Measurements from ENCODE around the gene HSPA1A.
"Not testable (repeated sequence)": the region's sequence is repeated elsewhere in the genome, so short reads cannot be mapped to it uniquely, and the experiment has no call there.

HSPA1A gene

DNA sequence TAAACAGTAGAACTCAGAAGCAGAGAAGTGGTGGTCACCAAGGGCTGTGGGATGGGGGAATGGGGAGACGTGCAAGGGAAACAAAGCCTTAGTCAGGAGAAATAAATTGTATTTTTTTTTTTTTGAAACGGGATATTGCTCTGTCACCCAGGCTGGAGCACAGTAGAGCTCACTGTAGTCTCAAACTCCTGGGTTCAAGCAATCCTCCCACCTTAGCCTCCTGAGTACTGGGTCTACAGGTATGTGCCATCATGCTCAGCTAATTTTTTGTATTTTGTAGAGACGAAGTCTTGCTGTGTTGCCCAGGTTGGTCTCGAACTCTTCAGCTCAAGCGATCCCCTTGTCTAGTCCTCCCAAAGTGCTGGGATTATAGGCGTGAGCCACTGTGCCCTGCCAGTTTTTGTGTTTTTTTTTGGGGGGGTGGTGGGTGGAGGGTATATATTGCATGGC lies 15.6 kb downstream of the HSPA1A start:
- H3K4me1 Mint-ChIP-seq (ENCODE audit: low read depth), result peaks cover 22% of the 10 kb centered on the region
- H3K27me3 Mint-ChIP-seq (ENCODE audit: low read depth), result no peaks in the 10 kb centered on the region
- no peaks in the 10 kb centered on the region for H3K9me3 Mint-ChIP-seq
- DNase-seq (ENCODE audit: low spot score), result no peak
- peak overlapping the region; percentile 92 for H3K4me3 Mint-ChIP-seq
- peaks cover 22% of the 10 kb centered on the region for H3K36me3 Mint-ChIP-seq (ENCODE audit: low read depth)
- H3K27ac Mint-ChIP-seq, result peak overlapping the region; percentile 79

DNA sequence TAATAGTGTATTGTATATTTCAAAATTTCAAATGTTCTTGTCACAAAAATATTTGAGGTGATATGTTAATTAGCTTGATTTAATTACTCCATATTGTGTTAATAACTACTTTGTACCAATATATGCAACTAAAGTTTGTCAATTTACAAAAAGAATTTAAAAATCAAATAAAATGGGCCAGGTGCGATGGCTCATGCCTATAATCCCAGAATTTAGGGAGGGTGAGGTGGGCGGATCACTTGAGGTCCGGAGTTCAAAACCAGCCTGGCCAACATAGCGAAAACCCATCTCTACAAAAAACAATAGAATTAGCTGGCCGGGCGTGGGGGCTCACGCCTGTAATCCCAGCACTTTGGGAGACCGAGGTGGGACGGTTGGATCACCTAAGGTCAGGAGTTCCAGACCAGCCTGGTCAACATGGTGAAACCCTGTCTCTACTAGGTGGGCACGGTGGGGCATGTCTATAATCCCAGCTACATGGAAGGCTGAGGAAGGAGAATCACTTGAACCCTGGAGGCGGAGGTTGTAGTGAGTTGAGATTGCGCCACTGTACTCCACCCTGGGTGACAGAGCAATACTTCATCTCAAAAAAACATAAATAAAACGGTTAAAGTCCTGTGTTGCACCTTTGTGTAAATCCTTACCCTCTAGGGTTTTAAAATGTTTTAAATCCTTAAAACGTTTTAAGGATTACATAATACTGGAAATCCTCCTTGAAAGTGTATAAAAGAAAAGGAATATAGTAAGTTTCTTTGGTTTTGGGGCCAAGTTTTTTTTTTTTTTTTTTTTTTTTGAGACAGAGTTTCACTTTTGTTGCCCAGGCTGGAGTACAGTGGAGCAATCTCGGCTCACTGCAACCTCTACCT lies 16.2 kb downstream of the HSPA1A start:
- Mint-ChIP-seq H3K4me3 (peak overlapping the region; percentile 92), H3K36me3 (ENCODE audit: low read depth) (peaks cover 29% of the 10 kb centered on the region), H3K4me1 (ENCODE audit: low read depth) (peaks cover 24% of the 10 kb centered on the region), H3K27ac (no peak overlapping the region), H3K9me3 (no peaks in the 10 kb centered on the region), H3K27me3 (ENCODE audit: low read depth) (no peaks in the 10 kb centered on the region)
- DNase-seq (ENCODE audit: low spot score), result no peak

DNA sequence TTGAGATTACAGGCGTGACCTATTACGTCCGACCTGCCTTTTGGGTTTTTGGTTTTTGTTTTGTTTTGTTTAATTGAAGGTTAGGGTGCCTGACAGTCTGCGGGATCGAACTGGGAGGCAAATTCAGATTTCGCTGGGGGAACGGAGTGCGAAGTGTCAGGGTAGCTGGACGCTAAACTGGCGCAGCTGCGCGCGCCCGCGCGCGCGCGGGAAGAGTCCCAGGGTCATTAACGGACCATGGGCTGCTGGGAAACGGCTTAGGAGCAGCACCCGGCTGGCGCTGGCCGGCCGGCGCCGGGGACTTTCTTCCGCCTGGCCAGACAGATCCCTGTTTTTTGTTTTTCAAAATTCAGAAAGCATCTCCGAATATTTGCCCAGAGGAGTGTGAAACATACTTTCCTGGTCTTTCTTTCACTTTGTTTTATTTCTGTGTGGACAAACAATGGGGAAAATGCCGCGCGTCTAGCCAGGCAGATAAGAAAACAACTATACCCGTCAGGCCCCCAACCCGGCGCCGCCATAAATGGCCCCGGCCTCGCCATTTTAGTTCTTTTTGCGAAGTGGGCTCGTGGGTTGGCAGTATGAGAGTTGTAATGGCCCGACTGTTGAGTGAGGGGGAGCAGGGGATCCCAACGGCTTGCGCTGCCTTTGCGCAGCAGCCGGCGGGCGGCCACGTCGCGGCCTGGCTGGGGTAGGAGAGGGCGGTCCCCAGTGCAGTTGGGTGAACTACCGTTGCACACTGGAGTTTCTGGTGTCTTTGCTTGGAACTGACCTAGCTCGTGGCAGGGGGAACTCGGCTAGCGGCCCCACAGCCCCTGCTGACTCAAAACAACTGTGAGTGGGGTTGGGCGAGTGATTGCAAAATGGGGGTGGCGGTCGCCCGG lies 19.3 kb downstream of the HSPA1A start:
- Mint-ChIP-seq H3K9me3 (no peaks in the 10 kb centered on the region), H3K4me3 (peak overlapping the region; percentile 95), H3K27ac (peak overlapping the region; percentile 95), H3K36me3 (ENCODE audit: low read depth) (peaks cover 53% of the 10 kb centered on the region), H3K27me3 (ENCODE audit: low read depth) (no peaks in the 10 kb centered on the region), H3K4me1 (ENCODE audit: low read depth) (peaks cover 34% of the 10 kb centered on the region)
- DNase-seq (ENCODE audit: low spot score), result peak; percentile 70

DNA sequence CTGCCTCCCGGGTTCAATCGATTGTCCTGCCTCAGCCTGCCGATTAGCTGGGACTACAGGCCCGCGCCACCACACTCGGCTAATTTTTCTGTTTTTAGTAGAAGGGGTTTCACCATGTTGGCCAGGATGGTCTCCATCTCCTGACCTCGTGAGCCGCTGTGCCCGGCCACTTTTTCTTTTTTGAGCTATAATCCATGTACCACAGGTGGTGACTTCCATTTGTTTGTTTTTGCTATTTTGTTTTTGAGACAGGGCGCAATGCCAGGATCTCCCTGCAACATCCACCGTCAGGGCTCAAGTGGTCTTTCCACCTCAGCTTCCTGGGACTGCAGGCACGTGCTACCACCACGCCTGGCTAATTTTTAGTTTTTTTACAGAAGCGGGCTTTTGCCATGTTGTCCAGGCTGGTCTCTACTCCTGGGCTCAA lies 20.7 kb downstream of the HSPA1A start:
- H3K9me3 Mint-ChIP-seq, result no peaks in the 10 kb centered on the region
- H3K27ac Mint-ChIP-seq, result peak overlapping the region; percentile 92
- H3K4me1 Mint-ChIP-seq (ENCODE audit: low read depth), result peaks cover 27% of the 10 kb centered on the region
- peak overlapping the region; percentile 95 for H3K4me3 Mint-ChIP-seq
- peaks cover 57% of the 10 kb centered on the region for H3K36me3 Mint-ChIP-seq (ENCODE audit: low read depth)
- no peak for DNase-seq (ENCODE audit: low spot score)
- no peaks in the 10 kb centered on the region for H3K27me3 Mint-ChIP-seq (ENCODE audit: low read depth)

DNA sequence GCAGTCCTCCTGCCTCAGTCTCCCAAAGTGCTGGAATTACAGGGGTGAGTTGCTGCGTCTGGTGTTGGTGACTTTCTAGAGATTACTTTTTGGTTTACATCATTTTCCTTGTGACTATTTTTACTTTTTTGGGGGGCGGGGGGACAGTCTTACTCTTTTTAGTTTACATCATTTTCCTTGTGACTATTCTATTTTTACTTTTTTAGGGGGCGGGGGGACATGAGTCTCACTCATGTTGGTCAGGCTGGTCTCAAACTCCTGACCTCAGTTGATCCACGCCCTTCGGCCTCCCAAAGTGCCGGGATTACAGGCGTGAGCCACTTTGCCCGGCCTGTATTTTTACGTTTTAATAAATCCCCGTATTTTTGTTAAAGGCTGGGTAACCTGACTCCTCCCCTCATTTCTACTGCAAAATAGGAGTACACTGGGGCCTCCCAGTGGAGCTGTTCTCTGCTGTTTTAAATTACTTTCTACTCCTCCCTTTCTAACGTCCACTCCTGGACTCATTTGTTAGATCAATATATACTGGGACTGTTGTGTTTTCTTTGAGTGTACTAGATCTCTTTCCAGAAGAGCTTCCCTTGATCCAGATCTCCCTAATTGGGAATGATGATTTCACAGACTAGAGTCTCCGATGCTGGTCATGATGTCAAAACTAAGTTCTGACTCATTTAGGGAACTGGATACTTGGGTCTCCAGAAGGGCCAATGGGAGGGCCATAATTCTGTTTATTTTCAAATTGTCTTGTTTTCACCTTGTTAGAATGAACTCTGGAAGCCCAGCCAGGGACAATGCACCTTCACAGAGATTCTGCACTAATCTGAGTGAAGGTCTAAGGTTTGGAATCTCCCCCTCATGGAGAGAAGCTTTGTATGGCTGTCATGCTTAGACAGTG lies 21.4 kb downstream of the HSPA1A start:
- Mint-ChIP-seq H3K27me3 (ENCODE audit: low read depth) (no peaks in the 10 kb centered on the region), H3K27ac (peak overlapping the region; percentile 92), H3K4me1 (ENCODE audit: low read depth) (peaks cover 25% of the 10 kb centered on the region), H3K36me3 (ENCODE audit: low read depth) (peaks cover 61% of the 10 kb centered on the region), H3K9me3 (no peaks in the 10 kb centered on the region), H3K4me3 (peak overlapping the region; percentile 95)
- DNase-seq (ENCODE audit: low spot score), result no peak

DNA sequence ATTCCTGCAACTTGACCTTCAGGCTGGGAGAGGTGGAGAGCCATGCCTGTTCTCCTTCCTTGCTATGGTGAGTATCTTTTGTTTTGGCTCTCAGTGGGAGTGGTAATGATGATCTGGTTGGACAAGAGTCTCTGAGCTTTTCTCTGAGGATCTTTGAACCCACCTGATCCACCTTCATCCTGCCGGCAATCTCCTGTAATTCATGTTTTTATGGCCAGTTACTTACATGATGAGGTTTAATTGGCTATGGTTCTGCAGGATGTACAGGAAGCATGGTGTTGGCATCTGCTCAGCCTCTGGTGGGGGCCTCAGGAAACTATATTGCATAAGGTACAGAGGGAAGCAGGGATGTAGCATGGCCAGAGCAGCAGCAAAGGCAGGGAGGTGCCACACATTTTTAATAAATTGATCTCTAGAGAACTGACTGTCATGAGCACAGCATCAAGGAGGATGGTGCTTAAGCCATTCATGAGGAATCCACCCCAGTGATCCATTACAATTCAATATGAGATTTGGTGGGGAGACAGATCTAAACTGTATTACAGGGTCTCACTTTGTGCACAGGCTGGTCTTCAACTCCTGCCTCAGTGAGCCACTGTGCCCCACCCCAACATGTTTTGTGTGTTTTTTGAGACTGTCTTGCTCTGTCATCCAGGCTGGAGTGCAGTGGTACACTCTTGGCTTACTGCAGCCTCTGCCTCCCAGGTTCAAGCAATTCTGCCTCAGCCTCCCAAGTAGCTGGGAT lies 22.2 kb downstream of the HSPA1A start:
- Mint-ChIP-seq H3K27me3 (ENCODE audit: low read depth) (no peaks in the 10 kb centered on the region), H3K4me1 (ENCODE audit: low read depth) (peaks cover 23% of the 10 kb centered on the region), H3K27ac (peak overlapping the region; percentile 92), H3K9me3 (no peaks in the 10 kb centered on the region), H3K36me3 (ENCODE audit: low read depth) (peaks cover 64% of the 10 kb centered on the region), H3K4me3 (peak overlapping the region; percentile 95)
- DNase-seq (ENCODE audit: low spot score), result no peak

DNA sequence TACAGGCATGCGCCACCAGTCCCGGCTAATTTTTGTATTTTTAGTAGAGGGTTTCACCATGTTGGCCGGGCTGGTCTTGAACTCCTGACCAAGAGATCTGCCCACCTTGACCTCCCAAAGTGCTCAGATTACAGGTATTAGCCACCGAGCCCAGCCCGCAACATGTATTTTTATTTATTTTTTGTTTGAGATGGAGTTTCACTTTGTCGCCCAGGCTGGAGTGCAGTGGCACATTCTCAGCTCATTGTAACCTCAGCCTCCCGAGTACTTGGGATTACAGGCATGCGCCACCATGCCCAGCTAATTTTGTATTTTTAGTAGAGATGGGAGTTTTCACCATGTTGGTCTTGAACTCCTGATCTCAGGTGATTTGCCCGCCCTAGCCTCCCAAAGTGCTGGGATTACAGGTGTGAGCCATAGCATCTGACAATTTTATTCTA lies 22.8 kb downstream of the HSPA1A start:
- H3K36me3 Mint-ChIP-seq (ENCODE audit: low read depth), result peaks cover 64% of the 10 kb centered on the region
- peak overlapping the region; percentile 95 for H3K4me3 Mint-ChIP-seq
- not testable (repeated sequence) for DNase-seq (ENCODE audit: low spot score); H3K9me3 Mint-ChIP-seq; H3K27ac Mint-ChIP-seq; H3K27me3 Mint-ChIP-seq (ENCODE audit: low read depth)
- H3K4me1 Mint-ChIP-seq (ENCODE audit: low read depth), result peaks cover 23% of the 10 kb centered on the region

DNA sequence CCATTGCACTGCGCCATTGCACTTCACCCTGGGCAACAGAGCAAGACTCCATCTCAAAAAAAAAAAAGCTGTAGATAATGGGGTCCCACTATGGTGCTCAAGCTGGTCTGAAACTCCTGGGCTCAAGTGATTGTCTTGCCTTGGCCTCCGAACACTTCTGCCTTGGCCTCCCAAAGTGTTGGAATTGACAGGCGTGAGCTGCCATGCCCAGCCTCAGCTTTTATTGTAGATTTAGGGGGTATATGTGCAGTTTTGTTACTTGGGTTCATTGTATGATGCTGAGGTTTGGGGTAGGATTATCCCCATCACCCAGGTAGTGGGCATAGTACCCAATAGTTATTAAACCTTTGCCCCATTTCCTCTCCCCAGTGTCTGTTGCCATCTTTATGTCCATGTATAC lies 23.6 kb downstream of the HSPA1A start:
- no peak for DNase-seq (ENCODE audit: low spot score)
- H3K36me3 Mint-ChIP-seq (ENCODE audit: low read depth), result peaks cover 64% of the 10 kb centered on the region
- no peaks in the 10 kb centered on the region for H3K27me3 Mint-ChIP-seq (ENCODE audit: low read depth)
- peak overlapping the region; percentile 24 for H3K4me3 Mint-ChIP-seq
- H3K4me1 Mint-ChIP-seq (ENCODE audit: low read depth), result peaks cover 22% of the 10 kb centered on the region
- H3K27ac Mint-ChIP-seq, result peak overlapping the region; percentile 45
- H3K9me3 Mint-ChIP-seq, result no peaks in the 10 kb centered on the region

DNA sequence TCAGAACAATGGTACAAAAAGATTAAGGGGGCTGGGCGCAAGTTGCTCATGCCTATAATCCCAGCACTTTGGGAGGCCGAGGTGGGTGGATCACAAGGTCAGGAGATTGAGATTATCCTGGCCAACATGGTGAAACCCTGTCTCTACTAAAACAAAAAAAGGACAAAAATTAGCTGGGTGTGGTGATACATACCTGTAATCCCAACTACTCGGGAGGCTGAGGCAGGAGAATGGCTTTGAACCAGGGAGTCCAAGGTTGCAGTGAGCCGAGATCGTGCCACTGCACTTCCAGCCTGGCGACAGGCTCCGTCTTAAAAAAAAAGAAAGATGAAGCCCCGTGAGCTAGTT lies 24.4 kb downstream of the HSPA1A start:
- not testable (repeated sequence) for DNase-seq (ENCODE audit: low spot score); H3K27me3 Mint-ChIP-seq (ENCODE audit: low read depth); H3K9me3 Mint-ChIP-seq; H3K27ac Mint-ChIP-seq
- peaks cover 64% of the 10 kb centered on the region for H3K36me3 Mint-ChIP-seq (ENCODE audit: low read depth)
- H3K4me1 Mint-ChIP-seq (ENCODE audit: low read depth), result peaks cover 22% of the 10 kb centered on the region
- peak overlapping the region; percentile 24 for H3K4me3 Mint-ChIP-seq

DNA sequence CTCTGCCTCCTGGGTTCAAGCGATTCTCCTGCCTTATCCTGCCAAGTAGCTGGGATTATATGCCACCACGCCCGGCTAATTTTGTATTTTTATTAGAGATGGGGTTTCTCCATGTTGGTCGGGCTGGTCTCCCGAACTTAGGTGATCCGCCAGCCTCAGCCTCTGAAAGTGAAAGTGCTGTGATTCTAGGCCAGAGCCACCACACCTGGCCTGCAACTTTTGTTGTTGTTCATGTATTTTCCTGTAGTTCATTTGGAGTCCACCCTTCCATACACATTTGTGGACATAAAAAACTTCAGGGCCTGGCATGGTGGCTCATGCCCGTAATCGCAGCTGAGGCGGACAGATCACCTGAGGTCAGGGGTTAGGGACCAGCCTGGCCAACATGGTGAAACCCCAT lies 26.7 kb downstream of the HSPA1A start:
- Mint-ChIP-seq H3K27me3 (ENCODE audit: low read depth) (no peaks in the 10 kb centered on the region), H3K4me3 (no peak overlapping the region), H3K27ac (no peak overlapping the region), H3K4me1 (ENCODE audit: low read depth) (peaks cover 15% of the 10 kb centered on the region), H3K36me3 (ENCODE audit: low read depth) (peaks cover 43% of the 10 kb centered on the region), H3K9me3 (no peaks in the 10 kb centered on the region)
- no peak for DNase-seq (ENCODE audit: low spot score)

DNA sequence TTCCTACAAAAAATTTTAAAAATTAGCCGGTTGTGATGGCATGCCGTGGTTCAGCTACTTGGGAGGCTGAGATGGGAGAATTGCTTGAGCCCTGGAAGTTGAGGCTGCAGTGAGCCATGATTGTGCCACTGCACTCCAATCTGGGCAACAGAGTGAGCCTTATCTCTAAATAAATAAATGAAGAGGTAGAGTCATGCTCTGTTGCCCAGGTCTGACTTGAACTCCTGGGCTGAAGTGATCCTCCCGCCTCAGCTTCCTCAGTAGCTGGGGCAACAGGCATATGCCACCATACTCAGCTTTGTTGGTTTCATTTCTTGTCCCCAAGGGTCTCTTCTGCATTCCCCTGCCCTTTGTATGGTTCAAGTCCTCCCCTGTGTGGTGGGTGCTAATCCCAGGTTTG lies 29.2 kb downstream of the HSPA1A start:
- DNase-seq (ENCODE audit: low spot score), result no peak
- peaks cover 21% of the 10 kb centered on the region for H3K36me3 Mint-ChIP-seq (ENCODE audit: low read depth)
- H3K27ac Mint-ChIP-seq, result no peak overlapping the region
- H3K27me3 Mint-ChIP-seq (ENCODE audit: low read depth), result no peaks in the 10 kb centered on the region
- no peaks in the 10 kb centered on the region for H3K9me3 Mint-ChIP-seq
- peaks cover 2% of the 10 kb centered on the region for H3K4me1 Mint-ChIP-seq (ENCODE audit: low read depth)
- H3K4me3 Mint-ChIP-seq, result no peak overlapping the region

DNA sequence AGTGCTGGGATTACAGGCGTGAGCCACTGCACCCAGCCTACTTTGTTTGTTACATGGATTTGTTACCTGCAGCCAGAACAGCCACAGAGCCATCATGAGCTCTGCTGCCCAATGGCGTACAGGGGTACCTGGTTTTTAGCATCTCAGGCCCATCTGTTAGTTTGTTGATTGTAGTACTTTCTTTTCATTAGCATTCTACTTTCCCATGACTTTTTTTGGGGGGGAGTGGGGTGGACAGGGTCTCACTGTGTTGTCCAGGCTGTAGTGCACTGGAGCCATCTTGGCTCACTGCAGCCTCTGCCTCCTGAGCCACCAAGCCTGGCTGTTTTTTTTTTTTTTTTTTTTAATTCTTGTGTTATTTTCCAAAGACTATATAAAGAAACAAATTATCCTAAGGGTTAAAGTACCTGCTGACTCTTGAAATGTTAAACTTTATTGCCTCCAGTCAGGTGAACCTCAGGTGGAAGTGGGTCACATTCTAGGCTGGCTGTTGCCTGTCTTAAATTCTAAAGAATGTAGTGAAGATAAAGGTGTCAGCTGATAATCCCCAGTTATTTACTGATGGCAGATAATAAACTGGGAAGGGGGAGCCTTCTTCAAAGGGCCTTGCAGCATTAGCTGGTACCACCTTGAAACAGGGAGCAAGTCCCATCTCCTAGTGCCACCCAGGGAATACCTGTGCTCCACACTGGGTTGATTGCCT lies 32.1 kb downstream of the HSPA1A start:
- H3K4me1 Mint-ChIP-seq (ENCODE audit: low read depth), result no peaks in the 10 kb centered on the region
- no peaks in the 10 kb centered on the region for H3K27me3 Mint-ChIP-seq (ENCODE audit: low read depth)
- no peak overlapping the region for H3K4me3 Mint-ChIP-seq
- peaks cover under 1% of the 10 kb centered on the region for H3K36me3 Mint-ChIP-seq (ENCODE audit: low read depth)
- no peak for DNase-seq (ENCODE audit: low spot score)
- no peak overlapping the region for H3K27ac Mint-ChIP-seq
- peaks cover 1% of the 10 kb centered on the region for H3K9me3 Mint-ChIP-seq
